GM12872 (cell line): ENCODE measurements around the gene SLC7A14.
A peak's percentile ranks its signal among the peaks of the same experiment; 100 is the strongest.

Experiments used
- TF ChIP-seq, protein P1 (sequence below): IDR thresholded peaks from 3 replicates; pipeline ENCODE4 v1.5.1; 2011; ENCODE audit warnings: low read depth, mild to moderate bottlenecking, low read length, moderate library complexity; ENCODE audit not compliant: insufficient read depth

Gene SLC7A14

DNA sequence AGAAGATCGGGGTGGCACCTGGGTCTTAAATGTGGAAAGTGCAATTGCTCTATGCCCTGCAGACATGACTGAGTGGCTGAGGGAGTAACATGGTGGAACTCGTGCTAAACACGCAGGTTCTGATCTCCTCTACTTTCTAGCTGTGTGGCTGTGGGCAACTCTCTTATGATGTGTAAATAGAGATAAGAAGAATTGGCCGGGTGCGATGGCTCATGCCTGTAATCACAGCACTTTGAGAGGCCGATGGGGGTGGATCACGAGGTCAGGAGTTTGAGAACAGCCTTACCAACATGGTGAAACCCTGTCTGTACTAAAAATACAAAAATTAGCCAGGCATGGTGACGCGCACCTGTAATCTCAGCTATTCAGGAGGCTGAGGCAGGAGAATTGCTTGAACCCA is 99.5 kb downstream of the SLC7A14 start:
- TF ChIP-seq, protein P1, sequence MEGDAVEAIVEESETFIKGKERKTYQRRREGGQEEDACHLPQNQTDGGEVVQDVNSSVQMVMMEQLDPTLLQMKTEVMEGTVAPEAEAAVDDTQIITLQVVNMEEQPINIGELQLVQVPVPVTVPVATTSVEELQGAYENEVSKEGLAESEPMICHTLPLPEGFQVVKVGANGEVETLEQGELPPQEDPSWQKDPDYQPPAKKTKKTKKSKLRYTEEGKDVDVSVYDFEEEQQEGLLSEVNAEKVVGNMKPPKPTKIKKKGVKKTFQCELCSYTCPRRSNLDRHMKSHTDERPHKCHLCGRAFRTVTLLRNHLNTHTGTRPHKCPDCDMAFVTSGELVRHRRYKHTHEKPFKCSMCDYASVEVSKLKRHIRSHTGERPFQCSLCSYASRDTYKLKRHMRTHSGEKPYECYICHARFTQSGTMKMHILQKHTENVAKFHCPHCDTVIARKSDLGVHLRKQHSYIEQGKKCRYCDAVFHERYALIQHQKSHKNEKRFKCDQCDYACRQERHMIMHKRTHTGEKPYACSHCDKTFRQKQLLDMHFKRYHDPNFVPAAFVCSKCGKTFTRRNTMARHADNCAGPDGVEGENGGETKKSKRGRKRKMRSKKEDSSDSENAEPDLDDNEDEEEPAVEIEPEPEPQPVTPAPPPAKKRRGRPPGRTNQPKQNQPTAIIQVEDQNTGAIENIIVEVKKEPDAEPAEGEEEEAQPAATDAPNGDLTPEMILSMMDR, result no peak

GRCh38 chr3:170485696-170486095 is 100.2 kb downstream of the SLC7A14 start:
- TF ChIP-seq, protein P1, result no peak

DNA sequence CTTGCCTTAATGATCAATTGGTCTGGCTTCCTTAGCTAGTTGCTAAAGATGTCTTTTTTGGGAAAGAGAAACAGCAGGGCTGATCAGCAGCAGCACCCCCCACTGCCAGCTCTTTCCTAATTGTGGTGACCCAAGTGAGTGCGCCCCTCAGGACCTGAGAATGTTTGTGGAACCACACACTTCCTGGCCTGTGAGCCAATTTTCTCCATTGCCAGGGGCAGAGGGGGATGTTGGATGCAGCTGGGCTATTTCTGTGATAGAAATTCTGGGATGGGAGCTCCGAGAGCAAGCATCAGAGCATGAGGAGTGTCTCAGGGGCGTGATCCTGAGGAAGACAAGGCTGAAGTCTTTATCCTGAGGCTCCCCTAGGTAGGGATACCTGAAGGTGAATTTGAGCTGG is 100.6 kb downstream of the SLC7A14 start:
- TF ChIP-seq, protein P1, result no peak

- TF ChIP-seq, protein P1, result no peak
Observed at GRCh38 chr3:170484869-170485268, 101.0 kb downstream of the SLC7A14 start.

- TF ChIP-seq, protein P1, result peak; percentile 57; the same call in 2 of the 3 replicates
Observed at GRCh38 chr3:170483485-170484262, 102.2 kb downstream of the SLC7A14 start.

GRCh38 chr3:170482199-170482598 is 103.7 kb downstream of the SLC7A14 start:
- TF ChIP-seq, protein P1, result no peak

- TF ChIP-seq, protein P1, result no peak
Observed at GRCh38 chr3:170480111-170480510, 105.8 kb downstream of the SLC7A14 start.
